Suprapubic skin (tissue), 4 donors: ENCODE data around the gene SETD3. TPM values are rescaled to one million over a fixed set of nuclear protein-coding genes. Genes with fewer than 3 reads are reported as not detected.

Experiments
- DNase-seq, 2 donors: peaks; one replicate each; pipeline ENCODE4 v3.0.0-alpha.2; 2019; ENCODE audit warnings: low spot score in 2 of 2
- H3K27ac ChIP-seq: fragments of 200-600 bp; sonication (generic); one replicate; pipeline ENCODE4 v1.5.1; 2019
- H3K27me3 ChIP-seq: fragments of 200-600 bp; sonication (generic); one replicate; pipeline ENCODE4 v1.5.1; 2019
- H3K36me3 ChIP-seq: fragments of 200-600 bp; sonication (generic); one replicate; pipeline ENCODE4 v1.5.1; 2019
- H3K4me1 ChIP-seq: fragments of 200-600 bp; sonication (generic); one replicate; pipeline ENCODE4 v1.5.1; 2019
- H3K4me3 ChIP-seq: fragments of 200-600 bp; sonication (generic); one replicate; pipeline ENCODE4 v1.5.1; 2019; ENCODE audit warnings: mild to moderate bottlenecking
- H3K9me3 ChIP-seq: fragments of 200-600 bp; sonication (generic); one replicate; pipeline ENCODE4 v1.5.1; 2019
- CTCF ChIP-seq, 2 donors: fragments of 200-600 bp in 1 of 2; fragments of 450-650 bp in 1 of 2; sonication (generic) in 1 of 2; IDR thresholded peaks; one replicate each; pipeline ENCODE4 v1.5.1; 2016 to 2019; ENCODE audit warnings: antibody characterized with exemption in 2 of 2, mild to moderate bottlenecking in 1 of 2, moderate library complexity in 1 of 2
- EP300 ChIP-seq: sonication (generic); formaldehyde crosslinking; IDR thresholded peaks from one replicate; pipeline ENCODE4 v1.6.1; 2017; ENCODE audit warnings: antibody characterized with exemption
- POLR2A ChIP-seq, 2 donors: fragments of 450-650 bp; IDR thresholded peaks; one replicate each; pipeline ENCODE4 v1.6.1; 2017; ENCODE audit warnings: antibody characterized with exemption in 2 of 2, mild to moderate bottlenecking in 2 of 2, moderate library complexity in 2 of 2
- POLR2AphosphoS5 ChIP-seq, 3 donors: sonication (generic); formaldehyde crosslinking; IDR thresholded peaks; one replicate each; pipeline ENCODE4 v1.6.1; 2017; ENCODE audit warnings: antibody characterized with exemption in 3 of 3
- WGBS: methylation state at CpG from one replicate; pipeline ENCODE4 v1.1.5; 2018; 5-methylcytosine and 5-hydroxymethylcytosine counted together
- total RNA-seq, 4 donors: library from RNA; depleted of rRNA; stranded (reverse); fragments of >200 nt; gene quantifications; one replicate each; pipeline ENCODE4 v1.1.0, GENCODE V29; 2016

SETD3 gene
- total RNA-seq, 4 donors from 2014 or later = 50.2 to 57.5 (median 54.8) TPM

- Histone ChIP-seq H3K27me3 (no peaks in the 10 kb centered on the region), H3K4me1 (peaks cover 15% of the 10 kb centered on the region), H3K27ac (no peak overlapping the region), H3K9me3 (no peaks in the 10 kb centered on the region), H3K36me3 (peaks cover 67% of the 10 kb centered on the region), H3K4me3 (no peak overlapping the region)
- peak; percentile 63 to 76 for DNase-seq
- 92% methylated on average over 9 of the region's 15 CpGs for WGBS
- no peak for TF ChIP-seq CTCF (IDR thresholded peaks at IDR 0.05)
- TF ChIP-seq EP300 = no peak
- TF ChIP-seq POLR2AphosphoS5 (IDR thresholded peaks at IDR 0.05) = no peak
- no peak for TF ChIP-seq POLR2A (IDR thresholded peaks at IDR 0.05)
These were observed 32.6 kb upstream of the SETD3 start for GRCh38 chr14:99513183-99513694.

GRCh38 chr14:99512571-99513182, 32.0 kb upstream of the SETD3 start:
- TF ChIP-seq CTCF (IDR thresholded peaks at IDR 0.05) = no peak
- no peak for TF ChIP-seq POLR2AphosphoS5 (IDR thresholded peaks at IDR 0.05)
- no peak for TF ChIP-seq EP300
- no peak for TF ChIP-seq POLR2A (IDR thresholded peaks at IDR 0.05)
- Histone ChIP-seq H3K4me1 (peaks cover 11% of the 10 kb centered on the region), H3K27me3 (no peaks in the 10 kb centered on the region), H3K27ac (no peak overlapping the region), H3K36me3 (peaks cover 72% of the 10 kb centered on the region), H3K4me3 (no peak overlapping the region), H3K9me3 (no peaks in the 10 kb centered on the region)
- peak in 1 of 2 donors; percentile 70 for DNase-seq
- WGBS = 88% methylated on average over 13 of the region's 16 CpGs

- Histone ChIP-seq H3K36me3 (peaks cover 78% of the 10 kb centered on the region), H3K27ac (no peak overlapping the region), H3K9me3 (no peaks in the 10 kb centered on the region), H3K27me3 (no peaks in the 10 kb centered on the region), H3K4me3 (no peak overlapping the region), H3K4me1 (peaks cover 11% of the 10 kb centered on the region)
- no peak for DNase-seq
- 66% methylated on average over 10 of the region's 10 CpGs for WGBS
- TF ChIP-seq CTCF (IDR thresholded peaks at IDR 0.05) = no peak
- TF ChIP-seq EP300 = no peak
- no peak for TF ChIP-seq POLR2A (IDR thresholded peaks at IDR 0.05)
- TF ChIP-seq POLR2AphosphoS5 (IDR thresholded peaks at IDR 0.05) = no peak
These were observed 31.4 kb upstream of the SETD3 start for GRCh38 chr14:99512110-99512449.

GRCh38 chr14:99511421-99512109, 30.9 kb upstream of the SETD3 start:
- WGBS = 63% methylated on average over 8 of the region's 12 CpGs
- peaks cover 11% of the 10 kb centered on the region for H3K4me1 ChIP-seq
- no peak overlapping the region for H3K27ac ChIP-seq
- H3K27me3 ChIP-seq = no peaks in the 10 kb centered on the region
- H3K4me3 ChIP-seq = no peak overlapping the region
- peaks cover 84% of the 10 kb centered on the region for H3K36me3 ChIP-seq
- H3K9me3 ChIP-seq = no peaks in the 10 kb centered on the region
- no peak for DNase-seq
- TF ChIP-seq EP300 (no peak), POLR2A (IDR thresholded peaks at IDR 0.05) (no peak), POLR2AphosphoS5 (IDR thresholded peaks at IDR 0.05) (no peak), CTCF (IDR thresholded peaks at IDR 0.05) (no peak)

GRCh38 chr14:99510556-99511139, 30.0 kb upstream of the SETD3 start:
- Histone ChIP-seq H3K4me3 (no peak overlapping the region), H3K4me1 (peaks cover 11% of the 10 kb centered on the region), H3K27ac (no peak overlapping the region), H3K27me3 (no peaks in the 10 kb centered on the region), H3K9me3 (no peaks in the 10 kb centered on the region), H3K36me3 (peaks cover 93% of the 10 kb centered on the region)
- no peak for DNase-seq
- TF ChIP-seq CTCF (IDR thresholded peaks at IDR 0.05) (no peak), POLR2A (IDR thresholded peaks at IDR 0.05) (no peak), EP300 (no peak), POLR2AphosphoS5 (IDR thresholded peaks at IDR 0.05) (no peak)
- WGBS = 78% methylated on average over 8 of the region's 15 CpGs
